Adrenal gland (tissue), 12 donors: ENCODE data around the gene CEMIP2. TPM values are rescaled to one million over a fixed set of nuclear protein-coding genes. Genes with fewer than 3 reads are reported as not detected.

Experiments used
- DNase-seq, 7 donors: peaks; one replicate each; pipeline ENCODE4 v3.0.0-alpha.2; 2019 to 2020
- H3K27ac ChIP-seq, 5 donors: fragments of 200-600 bp; sonication (generic) in 4 of 5; 1 replicate in 3 of 5; 2 replicates in 2 of 5; pipeline versions ENCODE4 v1.5.1 to v1.8.0; 2016 to 2020; ENCODE audit warnings: mild to moderate bottlenecking in 1 of 5
- H3K27me3 ChIP-seq: fragments of 200-600 bp; 2 replicates; pipeline ENCODE4 v1.8.0; 2021
- H3K36me3 ChIP-seq, 2 donors: fragments of 200-600 bp; replicated peaks in 1 of 2; 1 replicate in 1 of 2; 2 replicates in 1 of 2; pipeline versions ENCODE4 v1.5.1 to v1.8.0; 2018 to 2022
- H3K4me1 ChIP-seq, 2 donors: fragments of 200-600 bp; replicated peaks in 1 of 2; 1 replicate in 1 of 2; 2 replicates in 1 of 2; pipeline versions ENCODE4 v1.5.1 to v1.8.0; 2018 to 2021
- H3K4me3 ChIP-seq, 4 donors: fragments of 200-600 bp; sonication (generic) in 3 of 4; one replicate each; pipeline ENCODE4 v1.5.1; 2016 to 2018
- H3K9me3 ChIP-seq, 3 donors: fragments of 200-600 bp; sonication (generic) in 1 of 3; replicated peaks in 1 of 3; 1 replicate in 2 of 3; 2 replicates in 1 of 3; pipeline versions ENCODE4 v1.5.1 to v1.8.0; 2016 to 2021
- POLR2A ChIP-seq, 2 donors: fragments of 450-650 bp; IDR thresholded peaks; one replicate each; pipeline ENCODE4 v1.6.1; 2017; ENCODE audit warnings: antibody characterized with exemption in 2 of 2, mild to moderate bottlenecking in 2 of 2, moderate library complexity in 1 of 2
- WGBS, 4 donors: extraction: QIAGEN DNeasy Blood & Tissue Kit in 2 of 4; methylation state at CpG; one replicate each; pipeline versions ENCODE4 v1.1.5 to v1.1.7; 2013 to 2017; 5-methylcytosine and 5-hydroxymethylcytosine counted together
- intact Hi-C, 2 donors: fragments of 100-400 bp; cut with DNase I; formaldehyde crosslinking; loops; one replicate each; pipeline versions ENCODE4 v1.14.1 to v1.15.0; 2022 to 2023
- polyA plus RNA-seq, 3 donors: library from polyadenylated mRNA; stranded (reverse); fragments of 200-250 nt in 2 of 3; fragments of 350-450 nt in 1 of 3; fragmentation: Illumina TruSeq in 1 of 3; extraction: RNeasy Lipid Tissue Mini Kit (QIAGEN cat#74804) in 1 of 3; gene quantifications; one replicate each; pipeline ENCODE4 v1.2.3, GENCODE V29; 2013 to 2014
- total RNA-seq, 9 donors: library from RNA; depleted of rRNA in 4 of 9; stranded (reverse); fragments of >200 nt in 4 of 9; fragments of 120-200 nt in 1 of 9; fragmentation: NEBNext Ultra II Directional in 1 of 9; extraction: Animal tissue kit (Norgen Biotek cat#: 25700) in 1 of 9; gene quantifications; one replicate each; pipeline versions ENCODE4 v1.1.0 to v1.2.4, GENCODE V29; 2013 to 2023
- TF ChIP-seq, protein P1 (sequence below), 6 experiments: fragments of 450-650 bp in 4 of 6; fragments of 200-600 bp in 2 of 6; sonication (generic) in 1 of 6; IDR thresholded peaks; 1 replicate in 5 of 6; 2 replicates in 1 of 6; pipeline versions ENCODE4 v1.5.1 to v1.8.0; 2016 to 2021; ENCODE audit warnings: antibody characterized with exemption in 6 of 6, mild to moderate bottlenecking in 2 of 6, moderate library complexity in 1 of 6
- donor health status: healthy with polysubstance abuse.
- donor health status: Bipolar disorder and iron deficiency.
- donor health status: DM: yes; HTN: yes; CAD: no.
- donor health status: DM: no; HTN: no; CAD: no.
- donor health status: DM: no; HTN: no; CAD: no.
- donor health status: DM: yes; HTN: yes; CAD: no.

The CEMIP2 gene
- total and polyA plus RNA-seq, 12 donors = 6.8 to 84.6 (median 24.0) TPM

- Histone ChIP-seq H3K4me1 (no peaks in the 10 kb centered on the region), H3K27me3 (no peaks in the 10 kb centered on the region), H3K36me3 (no peaks in the 10 kb centered on the region), H3K27ac (peak overlapping the region in 1 of 5 donors; percentile 49), H3K4me3 (no peak overlapping the region), H3K9me3 (no peaks in the 10 kb centered on the region)
- DNase-seq = peak in 3 of 7 donors; percentile 14 to 57 (median 18)
- WGBS, 4 donors = 62 to 69% (median 64%) methylated on average over 9 of the region's 9 CpGs
- intact Hi-C loops = no loop called here
- TF ChIP-seq, protein P1, sequence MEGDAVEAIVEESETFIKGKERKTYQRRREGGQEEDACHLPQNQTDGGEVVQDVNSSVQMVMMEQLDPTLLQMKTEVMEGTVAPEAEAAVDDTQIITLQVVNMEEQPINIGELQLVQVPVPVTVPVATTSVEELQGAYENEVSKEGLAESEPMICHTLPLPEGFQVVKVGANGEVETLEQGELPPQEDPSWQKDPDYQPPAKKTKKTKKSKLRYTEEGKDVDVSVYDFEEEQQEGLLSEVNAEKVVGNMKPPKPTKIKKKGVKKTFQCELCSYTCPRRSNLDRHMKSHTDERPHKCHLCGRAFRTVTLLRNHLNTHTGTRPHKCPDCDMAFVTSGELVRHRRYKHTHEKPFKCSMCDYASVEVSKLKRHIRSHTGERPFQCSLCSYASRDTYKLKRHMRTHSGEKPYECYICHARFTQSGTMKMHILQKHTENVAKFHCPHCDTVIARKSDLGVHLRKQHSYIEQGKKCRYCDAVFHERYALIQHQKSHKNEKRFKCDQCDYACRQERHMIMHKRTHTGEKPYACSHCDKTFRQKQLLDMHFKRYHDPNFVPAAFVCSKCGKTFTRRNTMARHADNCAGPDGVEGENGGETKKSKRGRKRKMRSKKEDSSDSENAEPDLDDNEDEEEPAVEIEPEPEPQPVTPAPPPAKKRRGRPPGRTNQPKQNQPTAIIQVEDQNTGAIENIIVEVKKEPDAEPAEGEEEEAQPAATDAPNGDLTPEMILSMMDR (IDR thresholded peaks at IDR 0.05) = no peak
- no peak for TF ChIP-seq POLR2A (IDR thresholded peaks at IDR 0.05)
Measured at GRCh38 chr9:71783120-71783523, 14.8 kb upstream of the CEMIP2 start.

GRCh38 chr9:71781391-71781790, 13.1 kb upstream of the CEMIP2 start:
- no peak for TF ChIP-seq POLR2A (IDR thresholded peaks at IDR 0.05)
- H3K9me3 ChIP-seq = no peaks in the 10 kb centered on the region
- no peaks in the 10 kb centered on the region for H3K4me1 ChIP-seq
- H3K36me3 ChIP-seq = no peaks in the 10 kb centered on the region
- no peaks in the 10 kb centered on the region for H3K27me3 ChIP-seq
- intact Hi-C loops = no loop called here
- H3K27ac ChIP-seq = no peak overlapping the region
- DNase-seq = no peak
- no peak overlapping the region for H3K4me3 ChIP-seq

DNA sequence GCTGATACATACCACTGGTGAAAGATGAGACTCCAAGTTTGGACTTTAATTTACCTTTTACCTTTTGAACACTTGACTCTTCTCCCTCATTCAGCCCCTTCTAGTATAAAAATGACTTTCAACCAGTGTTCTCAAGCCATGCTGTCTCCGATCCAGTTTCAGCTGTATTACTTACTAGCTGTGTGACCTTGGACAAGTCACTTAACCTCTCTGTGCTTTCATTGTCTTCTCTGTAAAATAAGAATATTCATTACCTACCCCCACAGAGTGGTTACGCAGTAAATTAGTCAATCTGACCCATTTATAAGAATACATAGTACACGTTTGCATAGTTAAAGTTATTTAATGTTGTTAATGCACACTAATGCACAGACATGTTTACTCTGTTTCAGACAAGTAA, 12.6 kb upstream of the CEMIP2 start:
- intact Hi-C loops = no loop called here

GRCh38 chr9:71778085-71778484, 9.8 kb upstream of the CEMIP2 start:
- H3K4me3 ChIP-seq = no peak overlapping the region
- no peak for DNase-seq
- H3K9me3 ChIP-seq = no peaks in the 10 kb centered on the region
- H3K27me3 ChIP-seq = no peaks in the 10 kb centered on the region
- no peaks in the 10 kb centered on the region for H3K36me3 ChIP-seq
- TF ChIP-seq, protein P1 (IDR thresholded peaks at IDR 0.05) = no peak
- no peak for TF ChIP-seq POLR2A (IDR thresholded peaks at IDR 0.05)
- no peak overlapping the region for H3K27ac ChIP-seq
- H3K4me1 ChIP-seq = no peaks in the 10 kb centered on the region
- WGBS, 4 donors = 75 to 88% (median 82%) methylated on average over 5 of the region's 5 CpGs
- intact Hi-C loops = loop anchor here in 1 of 2 donors (5.0 kb wide), 1 partner anchor 176 kb away; no protein-coding TSS in a partner anchor

More for the DNA sequence above, 12.6 kb upstream of the CEMIP2 start:
- no peak overlapping the region for H3K27ac ChIP-seq
- H3K4me3 ChIP-seq = no peak overlapping the region
- no peaks in the 10 kb centered on the region for H3K27me3 ChIP-seq
- no peak for DNase-seq
- TF ChIP-seq POLR2A (IDR thresholded peaks at IDR 0.05) = no peak
- TF ChIP-seq, protein P1 (IDR thresholded peaks at IDR 0.05) = no peak
- H3K4me1 ChIP-seq = no peaks in the 10 kb centered on the region
- WGBS, 4 donors = 69 to 81% (median 75%) methylated on average over 3 of the region's 3 CpGs
- no peaks in the 10 kb centered on the region for H3K36me3 ChIP-seq
- no peaks in the 10 kb centered on the region for H3K9me3 ChIP-seq

DNA sequence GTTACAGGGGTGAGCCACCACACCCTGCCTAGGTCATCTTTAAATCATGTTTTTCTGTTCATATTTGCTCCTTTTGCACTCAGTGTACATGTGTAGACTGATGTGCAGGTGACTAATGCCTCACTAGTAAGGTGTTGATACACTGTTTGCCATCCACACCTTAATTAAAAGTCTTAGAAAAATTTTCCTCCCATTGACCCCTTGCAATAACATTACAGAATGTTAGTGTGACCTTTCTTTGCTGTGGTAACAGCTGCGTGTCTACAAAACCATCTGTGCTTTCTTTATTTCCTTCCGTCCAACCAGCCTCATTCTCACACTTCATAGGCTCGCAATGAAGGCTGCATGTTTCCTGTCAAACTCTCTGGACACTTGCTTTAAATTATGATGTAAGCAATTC, 6.6 kb upstream of the CEMIP2 start:
- H3K9me3 ChIP-seq = no peaks in the 10 kb centered on the region
- H3K27me3 ChIP-seq = no peaks in the 10 kb centered on the region
- TF ChIP-seq, protein P1 (IDR thresholded peaks at IDR 0.05) = no peak
- TF ChIP-seq POLR2A (IDR thresholded peaks at IDR 0.05) = no peak
- no peak overlapping the region for H3K27ac ChIP-seq
- H3K4me3 ChIP-seq = no peak overlapping the region
- no peak for DNase-seq
- no peaks in the 10 kb centered on the region for H3K36me3 ChIP-seq
- intact Hi-C loops = loop anchor here in 1 of 2 donors (5.0 kb wide), 1 partner anchor 173 kb away; no protein-coding TSS in a partner anchor
- 69 to 83% (median 79%) methylated on average over 3 of the region's 3 CpGs for WGBS, 4 donors
- peaks cover 2 to 3% of the 10 kb centered on the region in 2 donors for H3K4me1 ChIP-seq
